ENCODE measurements around the gene C9orf153.

DNA sequence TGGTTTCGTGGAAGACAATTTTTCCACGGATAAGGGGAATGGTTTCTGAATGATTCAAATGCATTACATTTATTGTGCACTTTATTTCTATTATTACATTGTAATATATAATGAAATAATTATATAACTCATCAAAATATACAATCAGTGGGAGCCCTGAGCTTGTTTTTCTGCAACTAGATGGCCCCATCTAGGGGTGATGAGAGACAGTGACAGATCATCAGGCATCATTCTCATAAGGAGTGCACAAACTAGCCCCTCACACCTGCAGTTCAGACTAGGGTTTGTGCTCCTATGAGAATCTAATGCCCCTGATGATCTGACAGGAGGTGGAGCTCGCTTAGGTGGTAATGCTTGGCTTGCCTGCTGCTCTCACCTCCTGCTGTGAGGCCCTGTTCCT is 16.5 kb upstream of the C9orf153 start:
- peak; percentile 51 to 57 for TF ChIP-seq RAD21 (IDR thresholded peaks at IDR 0.05 in 1 of 2, conservative IDR thresholded peaks at IDR 0.05 in 1 of 2; ENCODE audit: low read depth in 2 of 2, low read length in 2 of 2)
- no peak for TF ChIP-seq EZH2 (IDR thresholded peaks at IDR 0.05; ENCODE audit: low read depth, low read length, severe bottlenecking)
- TF ChIP-seq, protein P1, sequence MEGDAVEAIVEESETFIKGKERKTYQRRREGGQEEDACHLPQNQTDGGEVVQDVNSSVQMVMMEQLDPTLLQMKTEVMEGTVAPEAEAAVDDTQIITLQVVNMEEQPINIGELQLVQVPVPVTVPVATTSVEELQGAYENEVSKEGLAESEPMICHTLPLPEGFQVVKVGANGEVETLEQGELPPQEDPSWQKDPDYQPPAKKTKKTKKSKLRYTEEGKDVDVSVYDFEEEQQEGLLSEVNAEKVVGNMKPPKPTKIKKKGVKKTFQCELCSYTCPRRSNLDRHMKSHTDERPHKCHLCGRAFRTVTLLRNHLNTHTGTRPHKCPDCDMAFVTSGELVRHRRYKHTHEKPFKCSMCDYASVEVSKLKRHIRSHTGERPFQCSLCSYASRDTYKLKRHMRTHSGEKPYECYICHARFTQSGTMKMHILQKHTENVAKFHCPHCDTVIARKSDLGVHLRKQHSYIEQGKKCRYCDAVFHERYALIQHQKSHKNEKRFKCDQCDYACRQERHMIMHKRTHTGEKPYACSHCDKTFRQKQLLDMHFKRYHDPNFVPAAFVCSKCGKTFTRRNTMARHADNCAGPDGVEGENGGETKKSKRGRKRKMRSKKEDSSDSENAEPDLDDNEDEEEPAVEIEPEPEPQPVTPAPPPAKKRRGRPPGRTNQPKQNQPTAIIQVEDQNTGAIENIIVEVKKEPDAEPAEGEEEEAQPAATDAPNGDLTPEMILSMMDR (IDR thresholded peaks at IDR 0.05; ENCODE audit: control extremely low read depth in 1 of 3, insufficient read depth in 1 of 3, low read depth in 1 of 3, low read length in 3 of 3) = peak in 2 of 3 experiments; percentile 33 to 37; a peak in 3 of 4 replicates
- TF ChIP-seq TAF1 (IDR thresholded peaks at IDR 0.05; ENCODE audit: low read depth, low read length) = no peak
- no peak for TF ChIP-seq POLR2AphosphoS5 (IDR thresholded peaks at IDR 0.05; ENCODE audit: low read depth, low read length)
- TF ChIP-seq CREB1 (IDR thresholded peaks at IDR 0.05) = no peak
- TF ChIP-seq SP1 (IDR thresholded peaks at IDR 0.05; ENCODE audit: low read depth, low read length) = no peak
- no peak for TF ChIP-seq BACH1 (IDR thresholded peaks at IDR 0.05; ENCODE audit: low read length)
- no peak for TF ChIP-seq SP2 (IDR thresholded peaks at IDR 0.05; ENCODE audit: low read length)
- TF ChIP-seq SAP30 (IDR thresholded peaks at IDR 0.05; ENCODE audit: insufficient read depth, insufficient replicate concordance, low read length) = no peak

All from H1 (cell line).